GM19025 (cell line): Measurements from ENCODE around the gene RNF144B.
"Not testable (repeated sequence)": the region's sequence is repeated elsewhere in the genome, so short reads cannot be mapped to it uniquely, and the experiment has no call there.

ENCODE experiments used
- ATAC-seq: cut with Tn5 transposase; IDR thresholded peaks from one replicate; pipeline ENCODE4 v1.9.1; 2021; ENCODE audit warnings: mild to moderate bottlenecking, low read depth, moderate library complexity; ENCODE audit not compliant: unreplicated experiment

RNF144B gene

DNA sequence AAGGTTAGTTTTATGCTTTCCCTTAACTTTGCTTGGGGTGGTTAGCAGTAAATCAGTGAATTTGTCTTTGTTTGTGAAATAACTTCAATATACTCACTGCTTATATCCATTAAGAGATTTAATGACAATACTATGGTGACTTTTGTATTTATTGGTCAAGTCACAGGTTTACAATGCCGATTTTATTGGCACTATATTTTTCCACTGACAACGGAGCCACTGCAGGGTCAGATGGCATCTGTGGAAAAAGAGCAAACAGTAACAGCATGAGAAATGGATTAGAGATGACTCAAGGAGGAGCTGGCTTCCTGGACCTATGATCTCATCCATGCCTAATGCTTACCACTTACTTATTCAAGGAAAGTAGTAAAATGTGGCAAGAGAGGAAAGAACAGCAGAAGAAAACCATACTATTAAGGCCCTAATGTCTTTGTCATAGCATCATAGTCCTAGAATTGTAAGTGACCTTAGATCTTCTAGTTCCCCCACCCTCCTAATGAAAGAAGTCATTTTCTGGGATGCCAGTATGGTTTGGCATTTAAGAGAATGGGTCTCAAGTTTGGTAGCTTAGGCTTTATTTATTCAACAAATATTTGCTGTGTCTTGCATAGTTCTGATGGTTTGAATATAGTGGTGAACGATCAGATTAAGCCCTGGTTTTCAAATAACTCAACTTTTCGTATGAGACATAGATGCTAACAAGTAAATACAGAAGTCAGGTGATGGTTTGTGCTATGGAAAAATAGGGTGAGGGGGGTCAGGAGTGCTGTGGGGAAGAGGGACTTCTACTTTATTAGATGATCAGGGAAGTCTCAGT, 18.5 kb downstream of the RNF144B start:
- ATAC-seq = no peak

DNA sequence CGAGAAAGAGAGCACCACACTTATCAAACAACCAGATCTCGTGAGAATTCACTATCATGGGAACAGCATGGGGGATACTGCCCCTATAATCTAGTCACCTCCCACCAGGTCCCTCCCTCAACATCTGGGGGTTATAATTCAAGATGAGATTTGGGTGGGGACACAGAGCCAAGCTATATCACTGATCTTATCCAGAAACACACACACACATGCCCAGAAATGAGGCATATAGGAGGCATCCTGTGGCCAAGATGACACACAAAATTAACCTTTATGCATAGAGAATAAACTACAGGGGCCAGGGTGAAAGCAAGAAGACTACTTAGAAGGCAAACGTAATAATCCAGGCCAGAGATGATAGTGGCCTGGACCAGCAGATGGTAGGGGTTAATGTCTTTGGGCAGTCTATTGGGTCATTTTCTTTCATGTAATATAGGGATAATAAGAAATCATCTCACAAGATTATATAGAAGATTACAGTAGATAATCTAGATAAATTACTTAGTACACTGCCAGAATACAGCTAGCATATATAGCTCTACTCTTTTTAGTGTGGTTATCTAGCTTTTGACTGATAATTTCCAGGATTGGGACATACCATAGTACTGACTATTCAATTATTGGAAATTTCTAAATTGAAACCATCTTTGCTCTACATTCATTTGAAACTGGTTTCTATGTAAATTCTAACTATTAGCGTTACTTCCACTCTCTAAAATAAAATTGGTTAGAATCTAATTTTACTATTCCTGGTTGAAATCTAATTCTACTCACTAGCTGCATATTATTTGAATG, 20.0 kb downstream of the RNF144B start:
- ATAC-seq = no peak

DNA sequence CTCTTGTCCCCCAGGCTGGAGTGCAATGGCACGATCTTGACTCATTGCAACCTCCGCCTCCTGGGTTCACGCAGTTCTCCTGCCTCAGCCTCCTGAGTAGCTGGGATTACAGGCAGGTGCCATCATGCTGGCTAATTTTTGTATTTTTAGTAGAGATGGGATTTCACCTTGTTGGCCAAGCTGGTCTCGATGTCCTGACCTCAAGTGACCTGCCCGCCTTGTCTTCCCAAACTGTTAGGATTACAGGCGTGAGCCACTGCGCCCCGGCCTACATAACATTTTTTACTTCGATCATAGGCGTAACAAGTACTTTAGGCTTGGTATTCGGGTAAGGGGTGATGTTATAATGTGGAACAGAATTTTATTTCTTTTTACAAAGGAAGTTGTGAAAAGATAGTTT, 22.5 kb downstream of the RNF144B start:
- not testable (repeated sequence) for ATAC-seq

GRCh38 chr6:18410412-18410811, 23.3 kb downstream of the RNF144B start:
- no peak for ATAC-seq

DNA sequence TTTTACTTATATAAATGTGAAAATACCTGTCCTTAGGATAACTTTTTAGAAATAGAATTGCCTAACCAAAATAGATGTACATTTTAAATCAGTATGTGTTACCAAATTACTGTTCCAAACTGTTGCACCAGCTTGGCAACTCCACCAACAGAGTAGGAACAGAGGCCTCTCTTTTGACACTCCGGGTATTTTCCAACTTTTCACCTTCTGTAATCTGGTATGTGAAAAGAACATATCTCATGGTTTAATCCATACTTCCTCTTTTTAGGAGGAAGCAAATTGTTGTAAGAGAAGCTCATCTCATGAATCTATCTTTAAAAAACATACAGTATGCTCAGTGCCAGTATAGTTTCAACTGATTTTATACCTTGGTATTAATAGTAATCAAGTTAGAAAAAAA, 24.9 kb downstream of the RNF144B start:
- no peak for ATAC-seq

DNA sequence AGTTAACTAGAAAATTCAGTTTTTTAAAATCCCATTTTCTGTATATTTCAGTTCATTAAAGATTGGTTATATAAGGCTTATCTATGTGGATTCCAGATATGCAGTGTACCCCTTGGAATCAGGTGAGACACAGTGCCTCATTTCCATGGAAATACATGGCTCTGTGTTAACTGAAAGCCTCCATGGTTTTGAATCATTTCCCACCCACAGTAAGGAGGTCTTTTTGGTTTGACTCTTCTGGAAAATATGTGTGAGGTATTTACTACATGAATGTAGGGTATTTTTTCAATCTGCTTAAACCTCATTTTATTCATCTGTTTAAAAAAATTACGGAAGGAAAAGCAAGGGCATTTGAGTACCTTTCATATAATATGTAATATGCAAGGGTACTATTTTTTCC, 25.5 kb downstream of the RNF144B start:
- no peak for ATAC-seq

GRCh38 chr6:18413381-18413780, 26.2 kb downstream of the RNF144B start:
- no peak for ATAC-seq

GRCh38 chr6:18414116-18414515, 27.0 kb downstream of the RNF144B start:
- no peak for ATAC-seq

- no peak for ATAC-seq
These were observed 28.1 kb downstream of the RNF144B start for GRCh38 chr6:18415207-18415606.

- no peak for ATAC-seq
These were observed 28.7 kb downstream of the RNF144B start for GRCh38 chr6:18415671-18416340.

- no peak for ATAC-seq
These were observed 29.2 kb downstream of the RNF144B start for GRCh38 chr6:18416341-18416679.

- no peak for ATAC-seq
These were observed 33.2 kb downstream of the RNF144B start for GRCh38 chr6:18420328-18420727.

DNA sequence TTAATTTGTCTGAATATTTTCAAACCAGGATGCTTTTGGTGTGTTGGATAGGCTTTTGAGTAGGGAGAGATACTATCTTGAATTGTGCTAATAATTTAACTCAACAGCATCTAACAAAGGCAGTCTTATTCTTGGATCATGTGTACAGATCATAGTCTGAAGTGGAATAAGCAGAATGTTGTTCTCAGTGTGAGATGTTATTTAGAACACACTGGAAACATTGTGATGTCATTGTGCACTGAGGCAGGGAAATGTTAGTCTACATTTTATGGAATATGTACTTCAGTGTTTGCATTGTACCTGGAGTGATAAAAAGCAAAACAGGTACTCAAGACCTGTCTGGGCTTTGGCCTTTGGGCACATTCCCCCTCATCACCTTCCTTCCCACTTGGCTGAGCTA, 35.0 kb downstream of the RNF144B start:
- no peak for ATAC-seq

GRCh38 chr6:18423426-18423825, 36.3 kb downstream of the RNF144B start:
- ATAC-seq = no peak

- no peak for ATAC-seq
These were observed 37.1 kb downstream of the RNF144B start for GRCh38 chr6:18424201-18424600.

- ATAC-seq = no peak
These were observed 38.1 kb downstream of the RNF144B start for GRCh38 chr6:18425218-18425617.

DNA sequence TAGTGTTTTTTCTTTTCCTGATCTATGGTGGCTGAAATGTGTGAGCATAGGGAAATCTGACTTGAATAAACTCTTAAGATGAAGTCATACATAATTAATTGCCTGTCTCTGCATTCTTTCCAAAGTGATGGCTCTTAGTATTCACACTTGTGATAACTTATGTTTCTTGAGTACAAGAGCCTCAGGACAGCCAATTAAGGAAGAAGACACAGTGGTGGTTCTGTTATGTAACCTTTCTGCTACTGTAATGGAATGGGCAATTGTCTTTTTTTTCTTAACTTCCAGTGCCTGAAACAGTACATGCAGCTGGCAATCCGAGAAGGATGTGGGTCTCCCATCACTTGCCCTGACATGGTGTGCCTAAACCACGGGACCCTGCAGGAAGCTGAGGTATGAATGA, 40.1 kb downstream of the RNF144B start:
- no peak for ATAC-seq

GRCh38 chr6:18429655-18430297, 42.6 kb downstream of the RNF144B start:
- no peak for ATAC-seq

- ATAC-seq = no peak
These were observed 44.4 kb downstream of the RNF144B start for GRCh38 chr6:18431581-18431980.

DNA sequence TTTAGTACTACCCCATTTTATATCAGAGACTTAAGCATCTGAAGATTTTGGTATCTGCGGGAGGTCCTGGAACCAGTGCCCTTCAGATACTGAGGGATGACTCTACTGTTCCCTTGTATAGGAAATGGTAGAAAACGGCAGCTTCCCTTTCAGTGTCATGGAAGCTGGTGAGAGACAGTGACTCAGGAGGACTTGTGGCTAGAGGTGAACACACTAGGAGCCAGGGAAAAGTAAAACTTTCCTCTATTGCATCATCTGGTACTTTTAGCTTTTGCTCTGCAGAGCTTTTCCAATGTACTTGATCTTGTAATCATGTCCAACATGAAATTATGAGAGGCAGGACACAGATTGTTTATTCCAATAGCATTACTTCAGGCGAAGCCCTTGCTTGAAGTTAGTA, 45.0 kb downstream of the RNF144B start:
- ATAC-seq = no peak

DNA sequence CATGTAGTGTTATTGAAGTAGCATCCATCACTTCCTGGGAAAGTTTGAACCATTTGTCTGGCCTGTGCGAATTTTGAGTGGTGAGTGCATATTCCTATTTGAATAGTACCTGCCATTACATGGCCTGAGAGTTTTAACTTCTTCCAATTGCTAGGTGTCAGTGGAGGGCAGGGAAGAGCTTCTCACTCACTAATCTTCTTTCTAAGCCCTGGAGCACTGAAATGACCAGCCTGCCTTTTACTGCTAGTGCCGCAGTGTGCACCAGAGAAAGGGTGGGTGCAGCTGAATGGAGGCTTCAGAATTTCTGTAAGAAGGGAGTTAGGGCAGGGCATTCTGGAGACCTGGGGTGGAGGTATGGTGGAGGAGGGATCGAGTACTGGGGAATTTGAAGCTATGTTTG, 45.5 kb downstream of the RNF144B start:
- no peak for ATAC-seq
